HG03139 (cell line): Measurements from ENCODE around the gene E2F6.

Source experiments
- ATAC-seq: cut with Tn5 transposase; IDR thresholded peaks from one replicate; pipeline ENCODE4 v1.9.1; 2021; ENCODE audit not compliant: unreplicated experiment

The E2F6 gene

GRCh38 chr2:11458753-11459152, 7.2 kb downstream of the E2F6 start:
- ATAC-seq: no peak

GRCh38 chr2:11457935-11458334, 8.0 kb downstream of the E2F6 start:
- ATAC-seq: no peak

GRCh38 chr2:11456251-11456650, 9.7 kb downstream of the E2F6 start:
- no peak for ATAC-seq

- ATAC-seq: no peak
Observed at GRCh38 chr2:11454824-11455223, 11.1 kb downstream of the E2F6 start.

GRCh38 chr2:11450791-11451190, 15.2 kb downstream of the E2F6 start:
- ATAC-seq: no peak

GRCh38 chr2:11446733-11447248, 19.2 kb downstream of the E2F6 start:
- ATAC-seq: no peak

- no peak for ATAC-seq
Observed at GRCh38 chr2:11444737-11445136, 21.2 kb downstream of the E2F6 start.

- no peak for ATAC-seq
Observed at GRCh38 chr2:11438555-11439080, 27.3 kb downstream of the E2F6 start.

GRCh38 chr2:11437602-11438001, 28.4 kb downstream of the E2F6 start:
- no peak for ATAC-seq

GRCh38 chr2:11435036-11435435, 30.9 kb downstream of the E2F6 start:
- no peak for ATAC-seq

GRCh38 chr2:11434443-11434842, 31.5 kb downstream of the E2F6 start:
- ATAC-seq: no peak

- ATAC-seq: no peak
Observed at GRCh38 chr2:11433822-11434221, 32.1 kb downstream of the E2F6 start.

- ATAC-seq: no peak
Observed at GRCh38 chr2:11430729-11431128, 35.2 kb downstream of the E2F6 start.

- no peak for ATAC-seq
Observed at GRCh38 chr2:11427224-11427623, 38.7 kb downstream of the E2F6 start.

GRCh38 chr2:11422901-11423435, 43.0 kb downstream of the E2F6 start:
- ATAC-seq: no peak

GRCh38 chr2:11422491-11422865, 43.5 kb downstream of the E2F6 start:
- ATAC-seq: no peak

- no peak for ATAC-seq
Observed at GRCh38 chr2:11421863-11422490, 44.0 kb downstream of the E2F6 start.

- ATAC-seq: no peak
Observed at GRCh38 chr2:11420671-11421070, 45.3 kb downstream of the E2F6 start.

- ATAC-seq: no peak
Observed at GRCh38 chr2:11420190-11420589, 45.8 kb downstream of the E2F6 start.

GRCh38 chr2:11419781-11420180, 46.2 kb downstream of the E2F6 start:
- ATAC-seq: no peak

- ATAC-seq: no peak
Observed at GRCh38 chr2:11417946-11418585, 47.9 kb downstream of the E2F6 start.

GRCh38 chr2:11416931-11417330, 49.0 kb downstream of the E2F6 start:
- no peak for ATAC-seq
